ENCODE data around the gene GPR146.

- no peak for TF ChIP-seq GATA2 (IDR thresholded peaks at IDR 0.05; ENCODE audit: low read depth, low read length)
- no peak for TF ChIP-seq GATA3 (IDR thresholded peaks at IDR 0.05; ENCODE audit: low read depth, low read length)
These were observed 26.6 kb upstream of the GPR146 start for GRCh38 chr7:1017586-1018333.

All from SH-SY5Y (cell line).